HG03521 (cell line): ENCODE measurements around the gene MYORG.

Experiments
- ATAC-seq: cut with Tn5 transposase; IDR thresholded peaks from one replicate; pipeline ENCODE4 v1.9.1; 2021; ENCODE audit warnings: mild to moderate bottlenecking, moderate library complexity; ENCODE audit not compliant: unreplicated experiment

Gene MYORG

DNA sequence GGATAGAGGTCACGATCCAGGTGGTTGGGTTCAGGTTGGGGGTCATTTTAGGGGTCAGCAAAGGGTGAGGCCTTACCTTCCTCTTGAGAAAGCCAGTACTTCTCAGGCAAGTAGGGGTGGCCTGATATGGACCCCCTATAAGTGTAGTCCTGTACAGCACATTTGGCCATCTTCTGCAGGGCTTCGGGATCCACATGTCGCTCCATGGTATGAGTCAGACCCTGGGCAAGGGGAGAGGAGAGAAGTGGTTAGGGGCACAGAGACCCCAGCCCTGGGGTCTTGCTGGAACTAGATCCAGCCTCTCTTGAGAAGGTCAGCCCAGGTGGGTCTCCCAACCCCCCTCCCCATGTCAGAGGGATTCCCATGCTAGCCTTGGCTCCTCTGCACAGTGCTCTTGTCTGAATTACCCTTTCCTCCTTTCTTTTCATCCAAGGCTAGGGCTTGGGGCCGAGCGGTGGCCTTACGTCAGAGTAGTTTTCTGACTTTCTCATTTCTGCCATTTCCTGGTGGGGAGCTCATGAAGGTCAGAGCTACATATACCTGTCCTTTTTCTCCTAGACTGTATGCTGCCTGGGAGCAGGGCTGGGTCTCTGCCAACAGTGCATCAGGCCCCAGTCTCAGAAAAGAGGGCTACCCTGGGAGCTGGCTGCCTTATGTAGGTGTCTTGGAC lies 9.0 kb upstream of the MYORG start:
- ATAC-seq = no peak

DNA sequence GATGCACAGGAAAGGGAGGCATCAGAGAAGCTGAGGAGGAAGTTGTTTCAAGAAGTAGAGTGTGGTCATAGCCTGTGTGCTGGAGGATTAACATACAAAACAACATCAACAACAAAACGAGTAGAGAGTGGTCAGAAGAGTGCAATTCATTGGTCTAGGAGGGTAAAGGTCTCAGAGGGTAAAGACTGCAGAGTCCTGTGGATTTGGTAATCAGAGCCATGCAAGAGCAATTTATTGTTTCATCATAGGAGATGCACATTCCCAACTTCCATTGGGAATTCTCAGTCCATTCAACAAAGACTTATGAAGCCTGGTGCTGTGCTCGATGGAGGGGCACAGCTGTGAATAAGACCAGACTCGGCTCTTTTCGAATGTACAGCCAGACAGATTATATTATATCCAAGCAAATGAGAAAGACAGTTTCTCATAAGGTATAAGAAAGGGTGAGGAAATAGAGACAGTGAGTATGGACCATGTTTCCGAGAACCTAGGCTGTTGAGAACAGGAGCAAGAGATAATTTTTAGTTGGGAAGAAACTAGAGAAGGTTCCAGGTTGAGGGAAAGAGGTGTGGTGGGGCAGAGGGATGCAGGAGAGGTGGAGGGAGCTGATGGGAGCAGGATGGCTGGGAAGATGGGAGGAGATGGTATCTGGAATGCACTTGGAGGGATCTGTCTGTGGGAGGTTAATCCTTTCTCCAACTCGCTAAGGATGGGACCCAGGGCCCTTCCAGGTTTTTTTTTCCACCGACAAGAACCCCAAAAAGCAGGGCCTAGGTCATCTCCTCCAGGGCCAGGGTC lies 7.9 kb upstream of the MYORG start:
- no peak for ATAC-seq

DNA sequence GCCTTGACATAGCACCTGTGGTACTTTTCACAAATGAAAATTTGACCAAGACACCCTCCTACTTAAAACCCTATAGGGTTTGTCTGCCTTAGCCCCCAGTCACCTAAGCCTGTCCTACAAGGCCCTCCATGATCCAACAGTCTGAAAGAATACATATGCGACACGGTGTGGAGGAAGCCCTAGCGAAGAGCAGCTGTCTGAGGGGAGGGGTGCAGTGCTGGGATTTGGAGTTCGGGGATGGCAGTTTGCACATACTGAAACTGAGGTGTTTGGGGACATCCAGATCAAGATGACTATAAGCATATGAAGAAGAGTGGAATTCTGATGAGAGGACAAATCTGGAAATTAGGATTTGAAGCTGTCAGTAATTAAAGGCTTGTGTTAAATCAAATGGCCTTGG lies 7.2 kb upstream of the MYORG start:
- ATAC-seq = no peak

DNA sequence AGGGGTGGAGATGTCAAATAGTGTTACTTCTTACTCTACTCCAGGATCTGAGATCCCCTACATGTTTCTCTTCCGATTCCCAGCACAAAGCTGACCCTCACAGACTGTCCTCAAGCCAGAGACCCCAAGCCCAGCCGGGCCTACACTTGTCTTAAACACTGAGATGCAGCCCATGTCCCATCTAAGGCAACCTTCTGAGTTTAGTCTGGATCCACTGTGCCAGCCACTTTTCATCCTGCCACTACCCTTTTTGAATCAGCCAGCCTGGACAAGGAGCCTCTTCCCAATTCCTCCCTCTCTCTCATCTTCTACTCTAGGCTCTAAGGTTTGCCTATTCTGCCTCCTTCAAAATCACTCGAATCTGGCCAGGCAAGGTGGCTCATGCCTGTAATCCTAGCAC lies 6.2 kb upstream of the MYORG start:
- no peak for ATAC-seq

DNA sequence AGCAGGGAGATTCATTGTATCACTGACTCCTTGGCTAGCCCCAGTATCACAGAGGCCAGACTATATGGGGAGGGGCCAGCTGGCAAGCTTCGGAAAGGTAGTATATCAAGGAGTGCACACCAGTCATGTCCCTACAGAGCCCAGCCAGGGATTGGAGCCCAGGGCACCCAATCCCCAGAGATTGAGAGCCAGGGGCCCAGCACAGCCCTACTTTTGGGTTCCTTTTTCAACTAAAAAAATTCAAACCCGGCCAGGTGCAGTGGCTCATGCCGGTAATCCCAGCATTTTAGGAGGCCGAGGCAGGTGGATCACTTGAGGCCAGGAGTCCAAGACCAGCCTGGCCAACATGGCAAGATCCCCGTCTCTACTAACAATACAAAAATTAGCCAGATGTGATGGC lies 5.4 kb upstream of the MYORG start:
- no peak for ATAC-seq

DNA sequence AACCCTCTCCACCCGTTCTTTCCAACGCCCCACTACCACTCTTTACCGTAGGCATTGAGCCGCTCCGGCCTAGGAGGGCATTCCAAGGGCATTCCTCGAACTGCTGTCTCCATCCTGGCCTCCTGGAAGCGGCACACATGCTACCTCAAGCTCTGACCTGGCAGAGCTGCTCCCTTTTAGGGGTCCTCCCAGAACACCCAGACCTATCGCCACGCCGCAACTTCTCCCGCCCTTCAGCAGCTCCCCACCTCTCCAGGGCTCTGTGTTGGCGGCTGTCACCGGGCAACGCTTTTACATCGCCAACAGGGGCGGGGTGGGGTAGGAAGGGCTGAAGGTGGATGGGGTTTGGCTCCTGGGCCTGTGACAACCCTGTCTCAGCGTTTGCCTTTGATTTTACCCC lies 4.6 kb upstream of the MYORG start:
- no peak for ATAC-seq

DNA sequence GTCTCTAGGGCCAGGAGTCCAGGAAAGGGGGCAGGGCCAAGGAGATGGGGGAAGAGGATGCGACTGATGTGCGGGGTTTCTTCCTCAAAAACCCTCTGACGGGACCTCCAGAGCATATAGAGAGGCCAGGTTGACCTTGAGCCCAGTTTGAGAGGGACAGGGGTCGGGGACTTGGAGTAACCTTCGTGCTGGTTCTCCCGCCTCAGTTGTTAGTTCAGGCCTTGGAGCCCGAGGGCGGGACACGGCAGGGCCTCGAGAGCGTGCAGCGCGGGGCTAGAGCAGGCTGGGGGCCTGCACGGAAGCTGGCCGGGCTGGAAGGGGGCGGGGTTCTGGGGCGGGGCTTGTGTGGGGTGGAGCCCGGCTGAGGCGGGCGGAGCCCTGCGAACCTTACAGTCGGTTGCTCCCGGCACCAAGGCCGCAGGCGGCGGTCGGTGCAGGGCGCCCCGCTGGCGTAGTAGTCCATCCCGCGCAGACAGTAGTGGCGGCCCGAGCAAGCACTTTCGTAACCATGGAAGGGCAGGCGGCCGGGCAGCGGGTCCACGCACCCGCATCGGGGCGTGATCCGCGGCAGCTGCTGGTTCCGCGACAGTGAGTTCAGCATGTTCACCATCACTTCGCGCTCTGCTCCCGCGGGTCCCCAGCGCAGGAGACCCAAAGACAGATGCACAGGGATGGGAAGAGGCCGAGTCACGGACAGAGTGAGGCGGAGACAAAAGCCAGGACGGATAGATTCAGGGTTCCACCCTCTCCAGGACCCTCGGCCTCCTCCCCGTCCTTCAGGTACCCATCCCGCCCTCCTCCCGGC lies 4.0 kb upstream of the MYORG start:
- ATAC-seq = no peak

DNA sequence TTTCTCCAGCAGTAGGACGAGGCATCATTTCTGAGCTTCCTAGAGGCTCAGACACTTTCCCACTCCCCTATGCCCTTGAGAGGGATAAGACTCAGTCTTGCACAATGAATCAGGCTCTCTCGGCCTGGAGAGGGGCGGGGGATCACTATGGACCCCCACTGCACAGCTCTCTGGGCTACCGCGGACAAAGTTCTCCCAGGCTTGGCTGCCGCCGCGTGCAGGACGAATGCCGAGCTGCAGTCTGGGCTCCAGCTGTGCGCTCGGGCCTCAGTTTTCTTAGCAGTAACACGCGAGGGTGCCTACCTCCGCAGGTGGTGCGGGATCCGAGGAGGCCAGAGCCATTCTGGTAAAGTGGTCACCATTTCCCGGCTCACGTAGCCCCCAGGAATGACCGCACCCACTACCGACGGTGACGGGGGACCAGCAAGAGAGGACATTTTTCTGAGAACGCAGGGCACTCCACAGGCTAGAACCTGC lies 3.4 kb upstream of the MYORG start:
- no peak for ATAC-seq

DNA sequence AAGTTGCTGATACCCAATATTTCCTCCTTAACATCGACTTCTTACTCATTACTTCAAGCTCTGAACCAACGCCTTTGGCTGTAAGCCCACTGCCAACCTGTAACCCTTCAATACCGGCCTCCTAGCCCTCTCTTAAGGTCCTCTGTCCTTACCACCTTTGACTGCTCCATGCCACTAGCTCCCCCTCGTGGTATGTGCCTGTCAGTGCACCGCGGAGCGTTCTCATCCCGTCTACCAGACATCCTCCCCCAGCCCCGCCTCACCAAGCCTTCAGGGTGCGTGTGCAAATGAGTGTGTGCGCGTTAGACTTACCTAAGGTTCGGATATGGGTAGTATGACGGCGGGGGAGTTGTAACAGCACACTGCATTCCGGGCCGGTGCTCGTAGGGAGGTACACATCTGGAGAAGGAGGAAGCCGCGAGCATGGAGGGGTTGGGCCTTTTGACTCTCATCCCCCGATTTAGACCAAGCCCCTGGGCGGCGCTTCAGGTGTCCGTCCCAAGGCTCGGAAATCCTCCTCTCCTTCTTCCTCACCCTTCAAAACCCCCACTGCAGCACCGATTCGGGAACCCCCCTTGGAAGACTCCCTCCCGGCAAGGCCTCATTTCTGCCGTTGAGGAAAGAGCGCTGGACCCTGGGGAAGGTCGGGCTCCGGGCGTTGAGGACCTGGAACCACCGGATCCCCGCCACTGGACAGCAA lies 2.8 kb upstream of the MYORG start:
- ATAC-seq = peak; percentile 21

DNA sequence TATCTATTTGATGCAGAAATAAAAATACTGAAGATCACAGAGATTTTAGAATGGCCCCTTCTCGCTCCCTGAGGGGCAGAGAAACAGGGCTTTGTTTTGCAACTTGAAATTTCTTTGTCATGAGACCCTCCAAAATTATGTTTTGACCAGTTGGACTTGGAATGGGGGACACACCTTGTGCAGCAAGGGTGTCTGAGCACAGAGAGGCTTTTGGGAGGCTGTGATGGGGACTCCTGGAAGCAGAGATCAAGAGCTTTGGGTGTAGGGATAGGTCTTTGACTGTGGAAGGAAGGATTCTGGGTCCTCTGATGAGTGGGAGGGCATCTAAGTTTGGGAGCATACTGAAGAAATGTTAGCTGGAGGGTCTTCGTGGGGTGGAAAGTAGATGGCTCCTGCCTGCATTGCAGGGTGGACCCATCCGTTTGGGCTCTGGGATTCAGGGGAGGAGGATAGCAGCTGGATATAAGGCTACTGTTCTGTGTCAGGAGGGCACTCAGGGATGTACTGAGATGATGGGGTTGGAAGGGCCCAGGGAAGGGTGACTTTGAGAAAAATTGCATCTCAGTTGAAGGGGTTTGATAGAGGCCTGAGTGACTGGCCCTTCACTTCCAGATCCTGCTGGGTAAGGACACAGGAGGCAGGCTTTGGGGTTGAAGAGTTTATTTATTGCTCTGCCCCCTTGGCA lies 1.8 kb upstream of the MYORG start:
- ATAC-seq = no peak

DNA sequence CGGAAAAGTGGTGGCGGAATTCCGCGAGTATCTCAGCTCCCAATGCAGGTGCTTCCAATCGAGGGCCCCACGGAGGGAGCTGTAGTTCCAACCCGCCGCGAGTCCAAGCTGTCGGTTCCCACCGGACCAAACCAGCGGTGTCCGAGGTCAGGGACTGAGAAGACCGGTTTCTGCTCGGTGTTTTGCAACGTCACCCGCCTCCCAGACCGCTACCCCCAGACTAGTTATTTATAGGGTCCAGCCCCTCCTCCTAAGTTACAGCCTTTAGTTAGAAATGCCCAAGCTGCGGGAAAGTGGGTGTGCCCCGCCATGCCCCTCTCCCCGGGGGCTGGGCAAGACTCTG lies 677 bp upstream of the MYORG start:
- ATAC-seq = no peak

DNA sequence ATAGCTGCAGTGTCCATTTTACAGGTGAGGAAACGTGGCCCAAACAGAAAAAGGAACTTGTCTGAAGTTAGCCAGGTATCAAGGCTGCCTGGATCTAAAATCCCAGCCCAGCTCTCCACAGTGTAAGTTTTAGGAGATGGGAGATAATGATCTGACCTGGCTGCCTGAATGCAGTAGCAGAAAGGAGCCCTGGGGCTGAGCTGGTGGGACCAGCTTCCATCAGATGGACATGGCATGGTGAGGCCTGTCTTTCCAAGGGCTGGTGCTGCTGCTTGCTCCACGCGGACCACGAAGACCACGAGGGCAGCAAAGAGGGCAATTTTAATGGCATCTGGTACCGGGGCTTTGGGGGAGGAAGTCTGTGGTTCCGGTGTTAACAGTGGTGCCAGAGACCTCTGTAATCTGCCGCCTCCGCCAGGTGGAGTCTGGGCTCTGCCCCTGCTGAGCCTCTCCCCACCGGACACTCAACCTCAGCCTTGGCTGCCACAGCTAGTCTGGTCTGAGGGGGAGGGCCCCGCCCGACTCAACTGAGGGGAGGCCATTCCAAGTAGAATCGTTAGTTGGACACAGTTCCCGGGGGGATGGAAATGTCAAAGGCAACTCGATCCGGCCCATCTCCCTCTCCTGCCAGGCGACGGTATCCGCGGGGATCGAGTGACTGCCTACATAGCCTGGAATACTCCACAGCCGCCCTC lies 650 bp downstream of the MYORG start:
- ATAC-seq = no peak

DNA sequence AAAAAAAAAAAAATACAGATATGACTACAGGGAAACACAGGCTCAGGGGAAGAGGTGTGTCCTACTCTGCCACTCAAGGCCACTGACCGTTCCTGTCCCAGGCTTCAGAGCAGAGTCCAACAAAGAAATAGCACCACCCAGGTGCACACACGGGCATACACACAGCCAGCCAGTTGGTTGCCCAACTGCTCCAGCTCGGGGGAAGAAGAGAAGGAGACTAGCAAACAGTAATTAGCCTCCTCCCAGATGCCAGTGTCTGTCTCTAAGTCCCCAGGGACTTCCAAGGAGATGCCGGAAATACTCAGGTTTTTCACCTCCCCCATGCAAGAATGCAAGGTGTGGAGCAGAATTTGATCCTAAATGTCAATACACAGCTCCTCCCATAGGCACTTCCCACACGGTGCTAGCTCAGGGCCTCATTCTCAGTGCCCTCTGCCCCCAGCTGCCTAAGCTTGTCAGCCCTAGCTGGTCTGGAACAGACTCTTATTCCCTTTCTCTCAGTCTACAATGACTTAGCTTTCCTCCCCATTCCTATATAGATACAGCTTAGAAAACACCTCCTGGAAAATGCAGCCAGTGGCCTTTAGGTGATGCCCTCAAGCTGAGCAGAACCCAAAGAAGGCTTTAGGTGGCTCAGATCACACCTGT lies 1.7 kb downstream of the MYORG start:
- no peak for ATAC-seq

DNA sequence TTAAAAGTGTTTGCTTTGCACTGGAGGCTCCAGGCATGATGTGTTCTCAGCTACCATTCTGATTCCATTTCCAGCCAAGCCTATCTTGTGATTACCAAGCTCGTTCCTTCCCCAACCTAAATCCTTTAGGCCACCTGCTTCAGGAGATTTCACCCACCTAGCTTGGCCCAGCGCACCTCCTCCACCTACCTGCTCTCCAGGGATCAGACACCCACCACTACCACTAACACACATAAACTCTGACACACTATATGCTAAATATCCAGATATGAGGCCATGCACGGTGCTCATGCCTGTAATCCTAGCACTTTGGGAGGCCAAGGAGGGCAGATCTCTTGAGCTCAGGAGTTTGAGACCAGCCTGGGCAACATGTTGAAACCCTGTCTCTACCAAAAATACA lies 2.4 kb downstream of the MYORG start:
- ATAC-seq = no peak

DNA sequence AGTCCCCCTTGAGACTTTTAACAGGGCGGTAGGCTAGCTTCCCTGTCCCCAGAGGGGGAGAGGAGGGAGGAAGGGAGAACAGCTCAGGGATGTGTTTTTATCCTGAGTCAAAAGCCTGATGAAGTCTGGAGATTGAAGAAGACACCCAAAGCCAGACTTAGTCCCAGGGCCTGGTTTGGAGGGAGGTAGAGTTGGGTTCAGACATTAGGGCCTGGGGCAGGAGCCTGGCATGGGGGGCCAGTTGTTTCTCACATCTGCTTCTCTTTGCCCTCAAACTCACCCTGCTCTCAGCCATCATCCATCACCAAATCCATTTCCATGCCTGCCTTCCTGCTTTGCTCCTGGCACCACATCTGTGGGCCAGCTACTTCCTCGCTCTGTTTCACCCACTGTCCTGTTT lies 2.9 kb downstream of the MYORG start:
- no peak for ATAC-seq

DNA sequence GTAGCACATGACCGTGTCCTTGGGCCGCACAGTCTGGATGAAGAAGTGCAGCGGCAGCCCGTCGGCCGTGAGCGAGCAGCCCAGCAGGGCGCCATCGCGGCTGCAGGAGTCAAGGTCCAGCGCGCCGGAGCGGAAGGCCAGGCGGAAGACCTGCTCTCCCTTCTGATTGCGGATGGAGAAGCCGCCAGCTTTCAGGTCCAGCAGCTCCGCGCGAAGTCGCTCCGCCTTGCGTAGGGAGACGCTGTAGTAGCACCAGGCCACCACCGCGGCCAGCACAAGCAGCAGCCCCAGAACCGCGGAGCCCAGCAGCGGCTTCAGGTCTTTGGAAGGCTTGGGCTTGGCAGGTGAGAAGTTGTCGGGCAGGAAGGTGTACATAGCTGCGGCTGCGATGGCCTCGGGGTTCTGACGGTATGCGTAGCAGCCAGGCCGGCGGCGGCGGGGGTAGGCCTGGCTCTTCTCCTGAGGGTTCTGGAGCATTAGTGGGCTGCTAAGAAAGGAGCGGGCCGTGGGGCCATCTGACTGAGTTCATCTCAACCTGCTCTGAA lies 4.2 kb downstream of the MYORG start:
- no peak for ATAC-seq

DNA sequence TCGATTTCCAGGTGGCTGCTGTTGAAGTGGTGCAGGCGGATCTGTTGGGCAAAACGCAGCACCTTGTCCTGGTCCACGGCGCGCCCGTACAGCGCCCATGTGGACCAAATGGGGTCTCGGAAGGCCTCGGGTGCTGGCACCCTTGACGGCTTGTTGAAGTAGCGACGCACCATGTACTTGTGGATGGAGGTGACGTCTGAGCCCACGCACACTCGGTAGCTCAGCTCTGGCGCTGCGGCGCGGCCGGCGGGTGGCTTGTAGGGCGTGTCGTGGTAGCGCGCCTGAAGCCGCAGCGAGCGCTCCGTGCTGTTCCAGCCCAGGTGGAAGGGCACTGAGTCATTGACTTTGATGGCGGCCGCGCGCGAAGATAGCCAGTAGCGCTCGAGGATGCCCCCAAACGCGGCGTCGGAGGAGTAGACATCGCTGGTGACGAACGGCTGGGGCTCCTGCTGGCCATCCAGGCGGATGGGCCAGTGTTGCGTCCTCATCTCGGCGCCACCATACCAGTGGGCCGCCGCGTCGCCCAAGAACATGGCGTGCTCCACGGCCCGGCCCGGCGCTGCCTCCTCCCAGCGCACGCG lies 4.7 kb downstream of the MYORG start:
- ATAC-seq = no peak

DNA sequence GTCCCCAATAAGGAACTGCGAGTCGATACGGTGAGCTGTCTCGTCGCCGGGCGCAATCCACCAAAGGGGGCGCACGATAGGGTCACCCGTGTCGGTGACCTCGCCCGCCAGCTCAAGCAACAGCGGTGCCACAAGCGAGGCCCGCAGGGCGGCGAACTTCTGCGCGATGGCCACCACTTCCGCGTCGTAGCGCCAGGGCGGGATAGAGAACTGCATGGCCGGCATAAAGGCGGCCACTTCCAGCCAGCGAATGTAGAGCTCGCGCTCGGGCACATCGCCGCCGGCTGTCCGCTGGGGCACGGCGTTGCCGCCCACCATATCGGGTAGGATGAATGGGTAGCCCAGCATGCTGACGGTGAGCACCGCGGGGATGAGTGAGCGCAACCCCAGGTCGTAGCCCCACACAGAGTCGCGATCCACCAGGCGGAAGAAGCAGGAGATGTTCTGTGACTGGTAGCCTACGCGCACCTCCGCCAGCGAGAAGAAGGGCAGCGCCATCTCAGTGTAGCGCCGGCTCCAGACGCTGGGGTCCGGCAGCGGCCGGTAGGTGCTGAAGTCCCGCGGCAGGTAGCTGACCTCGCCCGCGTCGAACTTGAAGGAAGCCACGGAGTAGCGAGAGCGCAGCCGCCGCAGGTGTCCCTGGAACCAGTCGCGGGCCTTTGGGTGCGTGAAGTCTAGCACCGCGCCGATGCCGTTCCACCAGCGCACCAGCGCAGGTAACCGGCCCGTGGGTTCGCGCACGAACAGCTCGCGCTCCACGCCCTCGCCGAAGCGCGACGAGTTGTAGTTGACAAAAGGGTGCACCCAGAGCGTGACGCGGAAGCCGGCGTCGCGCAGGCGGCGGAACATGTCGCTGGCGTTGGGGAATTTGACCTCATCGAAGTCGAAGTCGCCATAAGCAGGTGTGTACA lies 5.5 kb downstream of the MYORG start:
- no peak for ATAC-seq
